IPS-11a (cell line): ENCODE results near the gene SCN3A.

Source experiments
- H3K4me3 ChIP-seq: one replicate; pipeline ENCODE4 v1.5.1; 2013; ENCODE audit warnings: low read depth, low read length, control low read depth

The SCN3A gene

DNA sequence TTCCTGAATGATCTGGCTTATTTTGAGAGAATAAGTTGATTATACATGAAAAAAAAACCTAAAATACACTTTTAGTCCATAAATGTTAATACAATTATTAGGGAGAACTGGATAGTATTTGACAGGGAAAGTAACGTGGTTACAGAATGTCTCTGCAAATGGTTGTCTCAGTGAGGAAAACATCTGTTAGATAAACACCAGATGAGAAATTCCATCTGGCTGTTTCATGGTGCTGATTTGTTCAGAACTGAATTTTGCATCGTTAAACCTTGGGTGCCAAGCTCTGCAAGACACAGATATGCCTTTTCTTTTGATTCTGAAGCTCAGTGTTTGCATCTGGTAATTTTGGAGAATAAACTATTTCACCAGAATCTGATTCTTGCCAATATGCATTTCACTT lies 90.4 kb downstream of the SCN3A start:
- H3K4me3 ChIP-seq: no peak overlapping the region

DNA sequence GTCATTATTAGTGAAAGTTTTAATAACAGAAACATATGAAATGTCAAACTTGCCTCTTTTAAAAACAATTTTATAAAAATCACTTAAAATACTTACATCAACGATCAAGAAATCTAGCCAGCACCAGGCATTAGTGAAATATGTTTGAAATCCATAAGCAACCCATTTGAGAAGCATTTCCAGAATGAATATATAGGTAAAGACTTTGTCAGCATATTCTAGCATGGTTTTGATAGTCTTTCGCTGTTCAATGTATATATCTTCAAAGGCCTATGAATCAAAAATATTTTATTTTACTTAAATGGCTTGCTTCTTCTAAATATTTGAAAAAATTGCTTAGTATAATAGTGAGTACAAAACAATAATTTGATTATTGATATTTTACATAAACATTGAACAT lies 91.1 kb downstream of the SCN3A start:
- H3K4me3 ChIP-seq: no peak overlapping the region

DNA sequence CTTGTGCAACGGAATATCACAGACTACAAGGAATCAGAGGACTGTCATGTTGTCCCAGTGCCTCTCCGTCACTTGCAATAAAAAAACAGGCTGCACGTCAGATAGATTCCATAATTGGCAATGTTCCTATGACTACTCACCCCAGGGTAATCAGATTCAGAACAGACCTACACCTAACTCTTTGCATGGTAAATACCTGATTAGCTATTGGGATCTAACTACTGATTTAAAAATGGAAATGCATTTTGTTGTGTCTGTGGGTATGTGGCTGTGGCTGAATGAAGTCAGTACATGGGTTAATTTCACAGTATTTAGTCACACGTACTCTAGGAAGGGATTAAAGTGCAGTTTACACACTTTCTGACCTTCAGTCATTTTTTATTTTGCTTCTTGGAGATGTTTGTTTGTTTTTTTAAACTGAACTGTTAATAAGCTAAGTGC lies 91.7 kb downstream of the SCN3A start:
- H3K4me3 ChIP-seq: no peak overlapping the region

DNA sequence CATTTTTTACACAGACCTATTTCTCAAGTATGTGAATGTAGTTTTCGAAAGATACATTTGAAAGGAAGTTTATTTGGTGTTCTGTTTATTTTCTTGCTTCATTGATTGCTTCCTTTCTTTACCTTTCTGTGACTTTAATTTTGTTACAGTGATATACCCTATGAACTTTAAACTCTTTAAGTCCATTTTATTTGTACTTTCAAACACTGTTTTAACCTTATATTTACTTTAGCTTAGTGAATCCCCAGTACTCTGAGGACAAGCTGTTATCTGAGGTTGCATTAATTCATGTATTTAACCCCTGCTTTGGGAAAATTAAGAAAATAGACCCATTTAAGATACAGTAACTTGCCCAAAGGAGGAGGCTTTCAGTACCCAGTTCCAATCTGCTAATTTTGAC lies 93.5 kb downstream of the SCN3A start:
- no peak overlapping the region for H3K4me3 ChIP-seq

DNA sequence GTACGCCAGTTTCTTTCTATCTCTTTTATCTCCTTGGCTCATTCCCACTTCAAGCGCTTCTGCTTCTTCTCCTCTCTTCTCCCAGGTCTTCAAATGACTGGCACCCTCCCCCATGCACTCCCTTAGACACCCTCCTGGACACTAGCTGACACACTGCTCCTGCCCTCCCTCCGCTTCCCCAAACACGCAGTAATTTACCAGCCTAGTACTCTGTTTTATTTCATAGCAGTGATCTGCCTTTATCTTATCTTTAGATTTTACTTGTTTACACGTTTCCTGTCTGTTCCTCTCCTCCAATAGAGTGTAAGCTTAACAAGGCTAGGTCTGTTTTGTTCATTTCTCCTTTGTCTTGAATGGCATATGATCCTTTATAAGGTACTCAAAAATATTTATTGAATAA lies 93.9 kb downstream of the SCN3A start:
- H3K4me3 ChIP-seq: no peak overlapping the region

DNA sequence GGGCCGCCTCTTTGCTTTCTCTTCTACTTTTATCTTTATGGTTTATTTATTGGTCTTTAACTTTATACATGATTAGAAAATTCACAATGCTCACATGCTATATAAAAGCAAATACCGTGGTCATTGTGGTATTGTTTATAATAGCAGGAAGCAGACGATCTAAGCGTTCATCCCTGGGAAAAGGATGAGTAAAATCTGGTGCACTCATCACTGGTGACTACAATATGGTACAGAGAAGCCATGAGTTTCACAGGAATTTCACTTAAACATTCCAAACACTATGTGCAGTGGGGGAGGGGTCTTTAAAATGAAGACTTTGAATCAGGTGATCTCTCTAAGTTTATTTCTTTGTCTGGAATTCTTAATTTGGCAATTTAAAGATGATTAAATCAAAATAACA lies 97.9 kb downstream of the SCN3A start:
- no peak overlapping the region for H3K4me3 ChIP-seq

DNA sequence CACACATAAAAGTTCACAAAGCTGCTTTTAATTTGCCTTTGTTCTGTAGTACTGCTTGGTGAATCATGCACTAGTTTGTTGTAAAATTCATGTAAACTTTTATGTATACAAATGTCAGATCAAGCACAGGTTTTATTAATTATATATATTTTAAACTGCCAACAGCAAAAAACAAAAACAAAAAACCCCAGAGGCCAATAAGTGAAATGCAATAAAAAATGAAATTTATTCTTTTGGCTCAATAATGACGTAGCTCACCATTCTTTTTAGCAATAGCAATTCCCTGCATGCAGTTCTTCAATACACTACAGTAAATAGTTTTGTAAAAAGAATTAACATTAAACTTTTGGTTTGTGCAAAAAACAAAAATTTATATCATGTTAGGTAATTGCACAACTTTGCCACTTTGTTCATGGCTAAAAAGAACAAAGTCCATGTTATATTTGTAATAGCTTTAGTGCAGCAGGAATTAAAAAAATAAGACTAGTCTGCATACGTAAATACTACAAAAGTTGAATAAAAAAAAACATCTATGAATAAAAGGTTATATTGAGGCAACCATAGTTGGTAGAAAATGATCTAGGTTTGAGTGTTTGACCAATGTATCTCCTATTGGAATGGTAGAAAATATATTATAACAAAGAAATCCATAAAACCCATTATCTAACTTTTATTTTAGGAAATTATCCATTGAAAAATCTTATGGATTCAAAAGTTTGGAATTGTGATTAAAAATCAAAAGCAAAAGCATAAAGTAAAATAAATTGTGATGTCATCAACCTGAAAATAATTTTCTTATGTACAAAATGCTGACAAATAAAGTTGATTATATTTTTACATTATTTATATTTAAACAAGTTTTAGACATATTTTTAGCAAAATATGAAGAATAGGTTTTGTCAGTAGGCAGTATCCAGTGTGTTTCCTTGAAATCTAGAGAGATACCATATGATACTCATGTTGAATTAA lies 115.6 kb downstream of the SCN3A start:
- no peak overlapping the region for H3K4me3 ChIP-seq

DNA sequence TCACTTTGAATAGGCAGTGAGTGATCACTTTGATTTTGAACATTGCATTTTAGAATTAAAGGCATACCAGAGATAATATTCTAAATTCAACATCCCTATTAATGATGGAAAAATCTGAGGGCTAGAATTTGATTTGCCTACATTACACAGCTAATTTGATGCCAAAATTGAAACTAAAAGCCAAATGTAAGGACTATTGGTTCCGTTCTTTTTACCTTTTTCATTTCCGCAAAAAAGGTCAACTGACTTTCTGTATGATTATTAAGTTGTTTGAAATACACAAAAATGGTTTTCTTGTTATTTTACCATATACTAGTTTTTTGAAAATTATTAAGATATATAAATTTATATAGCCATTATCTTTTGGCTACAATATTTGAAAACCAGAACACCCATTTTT lies 117.5 kb downstream of the SCN3A start:
- no peak overlapping the region for H3K4me3 ChIP-seq

DNA sequence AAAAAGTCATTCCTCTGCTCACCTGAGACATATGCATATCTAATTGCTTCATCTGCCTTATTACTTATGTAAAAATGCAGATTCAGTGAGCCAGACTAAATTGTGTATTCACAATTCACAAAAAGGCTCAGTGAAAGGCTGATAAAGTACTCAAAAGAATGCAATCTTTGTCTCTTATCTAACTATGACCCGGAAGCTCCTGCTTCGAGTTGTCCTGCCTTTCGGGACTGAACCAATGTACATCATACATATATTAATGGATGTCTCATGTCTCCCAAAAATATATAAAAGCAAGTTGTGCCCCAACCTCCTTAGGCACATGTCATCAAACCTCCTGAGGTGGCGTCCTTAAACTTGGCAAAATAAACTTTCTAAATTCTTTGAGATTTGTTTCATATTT lies 120.5 kb downstream of the SCN3A start:
- H3K4me3 ChIP-seq: no peak overlapping the region

DNA sequence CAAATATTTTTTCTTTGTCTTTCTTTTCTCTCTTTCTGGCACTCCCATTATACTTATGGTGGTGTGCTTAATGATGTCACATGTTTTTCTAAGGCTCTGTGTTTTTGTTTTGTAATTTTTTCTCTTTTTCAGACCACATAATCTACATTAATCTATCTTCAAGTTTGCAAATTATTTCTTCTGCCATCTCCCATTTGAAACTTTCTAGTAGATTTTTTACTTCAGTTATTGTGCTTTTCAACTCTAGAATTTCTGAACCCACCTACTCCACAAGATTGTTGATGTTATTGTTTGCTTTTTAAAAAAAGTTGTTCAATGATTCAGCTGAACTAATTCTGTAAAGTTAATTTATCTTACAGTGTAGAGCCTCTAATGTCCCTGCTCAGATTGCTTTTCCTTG lies 121.4 kb downstream of the SCN3A start:
- no peak overlapping the region for H3K4me3 ChIP-seq

DNA sequence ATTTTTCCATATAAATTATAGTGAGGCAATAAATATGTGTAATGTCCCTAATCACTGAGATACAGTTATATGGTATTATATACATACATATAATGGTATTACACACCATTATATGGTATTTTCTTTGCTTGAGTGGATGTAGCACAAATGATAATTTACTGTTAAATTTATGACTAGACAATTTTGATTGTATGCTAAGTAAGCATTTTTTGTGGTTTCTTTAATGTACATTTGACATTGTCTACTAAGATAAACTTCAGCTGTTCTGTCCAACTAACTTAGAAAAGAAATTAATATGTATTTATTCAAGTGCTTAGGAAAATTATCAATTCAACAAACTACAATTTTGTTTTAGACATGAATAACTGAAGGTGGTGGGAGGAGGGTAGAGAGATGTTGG lies 122.6 kb downstream of the SCN3A start:
- no peak overlapping the region for H3K4me3 ChIP-seq

DNA sequence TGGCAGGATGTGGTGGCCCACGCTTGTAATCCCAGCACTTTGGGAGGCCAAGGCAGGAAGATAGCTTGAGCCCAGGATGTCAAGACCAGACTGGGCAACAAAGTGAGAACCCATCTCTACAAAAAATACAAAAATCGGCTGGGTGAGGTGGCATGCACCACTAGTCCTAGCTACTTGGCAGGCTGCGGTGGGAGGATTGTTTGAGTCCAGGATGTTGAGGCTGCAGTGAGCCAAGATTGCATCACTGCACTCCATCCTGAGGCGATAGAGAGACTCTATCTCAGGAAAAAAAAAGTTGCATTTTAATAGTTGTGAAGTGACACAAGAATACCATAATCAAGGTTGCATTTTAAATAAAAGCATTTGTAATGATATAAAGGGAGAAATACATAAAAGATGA lies 124.4 kb downstream of the SCN3A start:
- H3K4me3 ChIP-seq: no peak overlapping the region

DNA sequence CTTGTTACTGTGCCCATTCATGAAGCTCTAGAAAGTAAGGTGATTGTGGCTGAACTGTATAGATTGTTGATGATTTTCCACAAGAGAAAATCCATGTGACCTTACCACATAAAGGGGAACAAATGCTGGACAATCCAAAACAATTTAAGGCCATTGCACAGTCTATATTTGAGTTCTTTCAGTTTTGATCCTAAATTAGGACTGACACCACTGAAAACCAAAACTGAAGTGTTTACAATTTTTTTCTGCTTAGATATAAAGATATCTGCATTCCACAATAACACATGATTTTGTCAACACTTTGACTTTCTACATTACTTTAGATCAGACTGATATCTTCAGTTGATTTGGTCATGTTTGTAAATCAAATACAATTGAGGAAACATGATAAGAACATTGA lies 124.9 kb downstream of the SCN3A start:
- H3K4me3 ChIP-seq: no peak overlapping the region

DNA sequence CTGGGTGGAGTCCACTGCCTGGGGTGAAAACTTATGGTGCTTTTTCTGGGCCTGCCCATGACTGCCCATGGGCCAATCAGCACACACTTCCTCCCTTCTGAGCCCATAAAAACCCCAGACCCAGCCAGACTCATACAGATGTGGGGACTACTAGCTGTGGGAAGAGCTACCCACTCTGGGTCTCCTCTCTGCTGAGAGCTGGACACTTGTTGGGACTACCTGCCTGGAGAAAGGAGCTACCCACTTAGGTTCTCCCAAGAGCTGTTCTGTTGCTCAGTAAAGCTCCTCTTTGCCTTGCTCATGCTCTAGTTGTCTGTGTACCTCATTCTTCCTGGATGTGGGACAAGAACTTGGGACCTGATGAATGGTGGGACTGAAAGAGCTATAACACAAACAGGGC lies 129.0 kb downstream of the SCN3A start:
- no peak overlapping the region for H3K4me3 ChIP-seq

DNA sequence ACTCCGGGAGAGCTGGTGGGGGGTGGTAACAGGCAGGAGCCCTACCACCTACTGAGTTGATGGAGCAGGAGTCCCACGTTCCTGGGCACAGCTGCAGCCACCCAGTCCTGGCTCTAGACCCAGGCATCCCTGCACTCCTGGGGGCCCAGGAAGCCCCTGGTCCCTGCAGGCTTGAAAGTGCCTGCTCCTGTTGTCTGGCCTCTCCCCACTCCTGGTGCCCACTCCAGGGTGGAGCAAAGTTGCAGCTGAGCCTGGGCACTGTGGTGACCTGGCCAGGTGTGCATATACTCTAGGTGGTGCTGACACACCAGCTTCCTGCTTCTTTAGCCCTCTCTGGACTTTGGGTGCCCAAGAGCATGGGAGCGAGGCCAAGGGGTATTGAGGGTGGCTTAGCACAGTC lies 129.5 kb downstream of the SCN3A start:
- H3K4me3 ChIP-seq: no peak overlapping the region

DNA sequence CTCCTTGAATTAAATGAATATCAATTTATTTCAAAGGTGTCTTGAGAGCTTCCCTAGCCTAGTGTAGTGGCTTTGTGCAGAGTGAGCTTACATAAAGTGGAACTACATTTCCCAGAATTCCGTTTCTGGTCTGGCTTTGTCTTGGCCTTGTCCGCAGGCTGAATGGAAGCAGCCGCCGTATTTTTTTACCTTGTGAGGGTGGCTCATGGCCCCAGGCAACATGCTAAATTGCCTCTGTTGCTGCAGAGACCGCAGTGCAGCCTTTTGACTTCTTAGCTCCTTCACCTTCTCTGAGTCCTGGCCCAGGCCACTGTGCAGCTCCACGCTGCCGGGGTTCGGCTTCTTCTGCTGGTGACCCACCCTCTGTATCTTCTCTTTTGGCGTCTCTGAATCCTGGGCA lies 133.8 kb downstream of the SCN3A start:
- H3K4me3 ChIP-seq: no peak overlapping the region

DNA sequence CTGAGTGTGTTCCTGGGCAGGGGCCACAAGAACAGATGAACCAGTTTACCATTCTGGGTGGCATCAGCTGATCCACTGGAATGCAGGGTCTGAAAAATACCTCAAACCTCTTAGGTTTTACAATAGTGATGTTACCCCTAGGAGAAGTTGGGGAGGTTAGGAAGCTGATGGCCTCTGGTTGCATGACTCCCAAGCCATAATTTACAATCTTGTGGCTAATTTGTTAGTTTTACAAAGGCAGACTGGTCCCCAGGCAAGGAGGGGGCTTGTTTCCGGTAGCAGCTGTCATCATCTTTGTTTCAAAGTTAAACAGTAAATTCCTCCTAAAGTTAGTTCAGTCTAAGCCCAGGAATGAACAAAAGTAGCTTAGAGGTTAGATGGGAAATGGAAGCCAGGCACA lies 134.7 kb downstream of the SCN3A start:
- H3K4me3 ChIP-seq: no peak overlapping the region

DNA sequence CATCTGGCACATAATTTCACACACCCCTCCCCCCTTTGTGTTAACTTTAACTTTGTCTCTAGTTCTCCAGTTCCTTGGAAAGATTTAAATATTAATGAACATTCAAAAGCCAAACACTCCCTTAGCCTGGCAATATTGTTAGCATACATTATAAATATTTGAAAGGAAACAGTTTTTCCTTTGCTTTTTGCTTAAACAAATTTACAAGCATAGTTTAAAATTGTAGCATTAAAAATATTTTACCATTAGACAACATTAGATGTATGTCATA lies 135.4 kb downstream of the SCN3A start:
- H3K4me3 ChIP-seq: peak overlapping the region; percentile 13

DNA sequence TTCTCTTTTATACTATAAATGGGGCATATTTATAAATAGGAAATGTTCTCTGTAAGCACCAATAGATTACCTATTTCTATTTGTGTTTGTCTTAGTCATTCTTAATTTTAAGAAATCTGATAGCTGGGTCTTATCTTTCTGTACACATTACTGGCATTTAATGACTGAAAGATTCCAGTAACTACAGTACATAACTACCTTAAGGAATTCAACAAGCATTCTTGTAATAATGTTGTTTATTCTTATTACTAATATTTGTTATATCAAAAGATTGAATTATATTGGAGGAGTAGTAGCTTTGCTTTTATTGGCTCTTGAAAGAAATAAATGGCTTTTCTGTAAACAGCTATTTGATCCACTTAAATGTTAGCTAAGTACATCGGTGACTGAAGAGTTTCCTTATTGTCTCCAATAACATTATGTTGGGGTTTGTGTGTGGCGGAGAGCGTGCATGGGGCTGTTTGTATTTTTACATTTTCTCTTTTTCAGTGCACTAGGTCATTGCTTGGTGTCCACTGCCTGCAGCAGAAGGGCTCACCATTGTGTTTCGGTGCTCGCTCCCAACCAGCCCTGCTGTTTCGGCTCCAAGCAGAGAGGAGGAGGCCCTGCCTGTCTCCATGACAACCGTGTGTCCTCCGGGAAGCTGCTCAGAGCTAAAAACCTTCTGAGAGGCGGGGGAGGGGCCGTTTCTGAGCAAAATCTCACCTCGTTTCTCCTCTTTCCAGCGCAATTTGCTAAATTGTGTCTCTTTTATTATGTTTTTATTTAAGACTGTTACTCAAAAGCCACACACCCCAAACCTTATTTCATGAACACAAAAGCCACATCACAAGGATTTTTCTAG lies 136.0 kb downstream of the SCN3A start:
- H3K4me3 ChIP-seq: peak overlapping the region; percentile 13

DNA sequence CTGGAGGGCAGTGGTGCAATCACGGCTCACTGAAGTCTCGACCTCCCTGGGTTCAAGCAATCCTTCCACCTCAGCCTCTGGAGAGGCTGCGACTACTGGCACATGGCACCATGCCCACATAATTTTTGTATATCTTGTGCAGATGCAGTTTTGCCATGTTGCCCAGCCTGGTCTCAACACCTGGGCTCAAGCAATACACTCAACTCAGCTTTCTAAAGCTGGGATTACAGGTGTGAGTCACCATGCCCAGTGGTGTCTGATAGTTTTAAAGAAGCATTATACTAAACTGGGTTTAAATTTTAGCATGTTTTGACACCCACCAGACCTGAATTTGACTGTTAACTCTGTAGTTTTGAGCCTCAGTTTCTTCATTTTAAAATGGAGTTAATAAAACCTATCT lies 139.1 kb downstream of the SCN3A start:
- no peak overlapping the region for H3K4me3 ChIP-seq

DNA sequence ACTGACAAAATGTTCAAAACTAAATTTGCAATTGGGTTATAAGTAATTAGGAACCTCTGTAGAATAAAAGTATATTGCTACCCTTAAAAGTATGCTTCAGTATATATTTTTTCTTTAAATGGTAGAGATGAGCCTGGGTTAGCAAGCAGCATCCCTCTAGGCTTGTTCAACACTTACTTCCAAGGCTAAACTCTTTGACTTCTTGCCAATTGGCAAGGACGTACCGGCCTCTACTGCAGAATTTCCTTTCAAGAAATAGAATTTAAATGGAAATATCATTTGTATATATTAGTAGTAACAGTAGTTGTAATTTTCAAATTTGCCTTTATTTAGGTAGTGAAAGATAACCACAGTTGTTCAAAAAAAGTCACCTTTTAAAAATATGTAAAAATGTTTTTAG lies 143.4 kb downstream of the SCN3A start:
- no peak overlapping the region for H3K4me3 ChIP-seq
